PFSK-1 (cell line): ENCODE measurements around the gene RNF130.

ENCODE experiments used
- FOXP2 ChIP-seq: optimal IDR thresholded peaks from 2 replicates; pipeline ENCODE3; 2011; ENCODE audit warnings: borderline replicate concordance, control low read depth, inconsistent platforms; ENCODE audit not compliant: insufficient read depth; ENCODE audit errors: extremely low read length, extremely low read depth
- POLR2AphosphoS5 ChIP-seq: IDR thresholded peaks from 2 replicates; pipeline ENCODE4 v1.6.1; 2012; ENCODE audit warnings: low read depth, mild to moderate bottlenecking, control low read depth, low read length, moderate library complexity
- SIN3A ChIP-seq: IDR thresholded peaks from 2 replicates; pipeline ENCODE4 v1.6.1; 2012; ENCODE audit warnings: mild to moderate bottlenecking, low read length, moderate library complexity, borderline replicate concordance; ENCODE audit not compliant: insufficient read depth
- TAF1 ChIP-seq: IDR thresholded peaks from 2 replicates; pipeline ENCODE4 v1.6.1; 2012; ENCODE audit warnings: low read length, control low read depth, borderline replicate concordance; ENCODE audit not compliant: insufficient read depth
- TF ChIP-seq, protein P1 (sequence below), 2 experiments: IDR thresholded peaks; 2 replicates each; pipeline versions ENCODE4 v1.6.1 to v1.8.0; 2011 to 2012; ENCODE audit warnings: low read depth in 2 of 2, low read length in 2 of 2, control low read depth in 1 of 2, inconsistent platforms in 1 of 2, mild to moderate bottlenecking in 1 of 2, moderate library complexity in 1 of 2; ENCODE audit not compliant: insufficient read depth in 1 of 2

DNA sequence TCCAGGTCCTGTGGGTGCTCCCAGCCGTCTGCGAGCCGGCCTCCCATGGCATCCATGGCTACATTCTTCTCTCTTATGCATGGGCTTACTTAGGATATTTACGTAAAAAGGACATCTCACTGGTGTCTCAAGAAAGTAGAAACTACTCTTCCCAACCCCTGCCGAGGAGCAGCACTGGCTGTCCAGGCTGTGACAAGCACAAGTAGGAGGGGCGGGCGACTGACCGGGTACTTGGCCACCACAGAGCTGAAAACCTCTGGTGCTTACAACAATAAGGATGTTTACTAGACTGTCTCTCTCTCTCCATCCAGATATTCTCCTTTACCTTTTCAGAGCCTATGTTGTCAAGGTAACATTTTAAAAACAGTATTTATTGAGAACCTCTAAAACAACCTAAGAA is 107.5 kb downstream of the RNF130 start:
- no peak for TF ChIP-seq POLR2AphosphoS5
- TF ChIP-seq SIN3A, result no peak
- no peak for TF ChIP-seq FOXP2
- TF ChIP-seq, protein P1, sequence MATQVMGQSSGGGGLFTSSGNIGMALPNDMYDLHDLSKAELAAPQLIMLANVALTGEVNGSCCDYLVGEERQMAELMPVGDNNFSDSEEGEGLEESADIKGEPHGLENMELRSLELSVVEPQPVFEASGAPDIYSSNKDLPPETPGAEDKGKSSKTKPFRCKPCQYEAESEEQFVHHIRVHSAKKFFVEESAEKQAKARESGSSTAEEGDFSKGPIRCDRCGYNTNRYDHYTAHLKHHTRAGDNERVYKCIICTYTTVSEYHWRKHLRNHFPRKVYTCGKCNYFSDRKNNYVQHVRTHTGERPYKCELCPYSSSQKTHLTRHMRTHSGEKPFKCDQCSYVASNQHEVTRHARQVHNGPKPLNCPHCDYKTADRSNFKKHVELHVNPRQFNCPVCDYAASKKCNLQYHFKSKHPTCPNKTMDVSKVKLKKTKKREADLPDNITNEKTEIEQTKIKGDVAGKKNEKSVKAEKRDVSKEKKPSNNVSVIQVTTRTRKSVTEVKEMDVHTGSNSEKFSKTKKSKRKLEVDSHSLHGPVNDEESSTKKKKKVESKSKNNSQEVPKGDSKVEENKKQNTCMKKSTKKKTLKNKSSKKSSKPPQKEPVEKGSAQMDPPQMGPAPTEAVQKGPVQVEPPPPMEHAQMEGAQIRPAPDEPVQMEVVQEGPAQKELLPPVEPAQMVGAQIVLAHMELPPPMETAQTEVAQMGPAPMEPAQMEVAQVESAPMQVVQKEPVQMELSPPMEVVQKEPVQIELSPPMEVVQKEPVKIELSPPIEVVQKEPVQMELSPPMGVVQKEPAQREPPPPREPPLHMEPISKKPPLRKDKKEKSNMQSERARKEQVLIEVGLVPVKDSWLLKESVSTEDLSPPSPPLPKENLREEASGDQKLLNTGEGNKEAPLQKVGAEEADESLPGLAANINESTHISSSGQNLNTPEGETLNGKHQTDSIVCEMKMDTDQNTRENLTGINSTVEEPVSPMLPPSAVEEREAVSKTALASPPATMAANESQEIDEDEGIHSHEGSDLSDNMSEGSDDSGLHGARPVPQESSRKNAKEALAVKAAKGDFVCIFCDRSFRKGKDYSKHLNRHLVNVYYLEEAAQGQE (IDR thresholded peaks at IDR 0.05; ENCODE audit: insufficient read depth in 1 of 2, low read depth in 2 of 2, low read length in 2 of 2), result no peak
- no peak for TF ChIP-seq TAF1
